Measurements from ENCODE around the gene ORC3.

GRCh38 chr6:87687296-87687695 is 97.4 kb downstream of the ORC3 start:
- TF ChIP-seq TAF1 (IDR thresholded peaks at IDR 0.05; ENCODE audit: low read depth) (no peak), YY1 (IDR thresholded peaks at IDR 0.05; ENCODE audit: low read depth) (no peak), CREB1 (IDR thresholded peaks at IDR 0.05; ENCODE audit: low read depth) (no peak)
- TF ChIP-seq, protein P1, sequence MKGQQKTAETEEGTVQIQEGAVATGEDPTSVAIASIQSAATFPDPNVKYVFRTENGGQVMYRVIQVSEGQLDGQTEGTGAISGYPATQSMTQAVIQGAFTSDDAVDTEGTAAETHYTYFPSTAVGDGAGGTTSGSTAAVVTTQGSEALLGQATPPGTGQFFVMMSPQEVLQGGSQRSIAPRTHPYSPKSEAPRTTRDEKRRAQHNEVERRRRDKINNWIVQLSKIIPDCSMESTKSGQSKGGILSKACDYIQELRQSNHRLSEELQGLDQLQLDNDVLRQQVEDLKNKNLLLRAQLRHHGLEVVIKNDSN (IDR thresholded peaks at IDR 0.05), result no peak
